Body of pancreas (tissue), 4 donors: ENCODE measurements around the gene CYTH1.

Experiments used
- CTCF ChIP-seq, 7 experiments: fragments of 450-650 bp in 4 of 7; fragments of 200-600 bp in 3 of 7; sonication (generic) in 3 of 7; IDR thresholded peaks; one replicate each; pipeline ENCODE4 v1.5.1; 2016 to 2019; ENCODE audit warnings: antibody characterized with exemption in 7 of 7
- POLR2A ChIP-seq, 3 donors: fragments of 450-650 bp; IDR thresholded peaks; one replicate each; pipeline ENCODE4 v1.6.1; 2016; ENCODE audit warnings: antibody characterized with exemption in 3 of 3, mild to moderate bottlenecking in 2 of 3

DNA sequence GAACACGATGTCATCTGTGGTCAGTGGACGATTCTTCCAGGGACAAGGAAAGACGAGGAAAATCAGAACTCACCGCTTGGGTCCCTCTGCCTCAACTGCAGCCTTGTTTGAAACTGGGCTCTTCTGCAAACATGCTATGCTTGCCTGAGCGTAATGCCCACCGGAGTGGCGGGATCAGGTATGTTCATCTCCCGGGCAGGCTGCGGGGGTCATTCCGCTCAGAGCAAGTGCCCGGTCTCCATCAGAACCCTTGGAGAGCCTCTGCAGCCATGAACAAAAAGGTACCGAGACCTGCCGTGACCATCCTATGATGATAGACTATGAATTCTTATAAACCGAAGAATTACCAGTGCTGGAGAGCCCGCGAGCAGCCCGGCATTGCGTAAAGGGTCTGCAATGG is 140.4 kb downstream of the CYTH1 start:
- TF ChIP-seq CTCF (IDR thresholded peaks at IDR 0.05) (no peak), POLR2A (IDR thresholded peaks at IDR 0.05) (no peak)
